Measurements from ENCODE around the gene MDM4. TPM values are rescaled to one million over a fixed set of nuclear protein-coding genes. Genes with fewer than 3 reads are reported as not detected.
A peak's percentile ranks its signal among the peaks of the same experiment; 100 is the strongest.

MDM4 gene
- total RNA-seq, 1 donor from 2014 or later: 90.1 TPM

DNA sequence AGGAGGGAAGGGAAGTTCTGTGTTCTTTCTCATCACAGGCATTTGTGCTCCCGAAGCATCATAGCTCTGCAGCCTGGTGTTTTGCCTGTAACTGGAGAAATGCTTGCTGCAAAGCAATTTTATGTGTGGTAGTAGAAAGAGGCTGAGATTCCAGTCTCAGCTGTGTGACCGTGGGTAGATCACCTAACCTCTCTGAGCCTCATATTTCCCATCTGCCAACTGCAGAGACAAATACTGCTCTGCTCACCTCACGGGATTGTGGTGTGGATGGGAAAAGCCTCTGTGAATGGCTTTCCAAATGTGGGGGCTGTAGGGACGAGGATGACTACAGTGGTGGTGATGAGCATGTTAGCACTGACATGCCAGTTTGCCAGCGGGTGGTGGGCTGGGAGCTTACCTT lies 84.0 kb downstream of the MDM4 start:
- Histone ChIP-seq H3K9me3 (no peaks in the 10 kb centered on the region), H3K27ac (no peak overlapping the region), H3K27me3 (no peaks in the 10 kb centered on the region), H3K36me3 (no peaks in the 10 kb centered on the region), H3K4me3 (no peak overlapping the region), H3K4me1 (no peaks in the 10 kb centered on the region)
- TF ChIP-seq, protein P1, sequence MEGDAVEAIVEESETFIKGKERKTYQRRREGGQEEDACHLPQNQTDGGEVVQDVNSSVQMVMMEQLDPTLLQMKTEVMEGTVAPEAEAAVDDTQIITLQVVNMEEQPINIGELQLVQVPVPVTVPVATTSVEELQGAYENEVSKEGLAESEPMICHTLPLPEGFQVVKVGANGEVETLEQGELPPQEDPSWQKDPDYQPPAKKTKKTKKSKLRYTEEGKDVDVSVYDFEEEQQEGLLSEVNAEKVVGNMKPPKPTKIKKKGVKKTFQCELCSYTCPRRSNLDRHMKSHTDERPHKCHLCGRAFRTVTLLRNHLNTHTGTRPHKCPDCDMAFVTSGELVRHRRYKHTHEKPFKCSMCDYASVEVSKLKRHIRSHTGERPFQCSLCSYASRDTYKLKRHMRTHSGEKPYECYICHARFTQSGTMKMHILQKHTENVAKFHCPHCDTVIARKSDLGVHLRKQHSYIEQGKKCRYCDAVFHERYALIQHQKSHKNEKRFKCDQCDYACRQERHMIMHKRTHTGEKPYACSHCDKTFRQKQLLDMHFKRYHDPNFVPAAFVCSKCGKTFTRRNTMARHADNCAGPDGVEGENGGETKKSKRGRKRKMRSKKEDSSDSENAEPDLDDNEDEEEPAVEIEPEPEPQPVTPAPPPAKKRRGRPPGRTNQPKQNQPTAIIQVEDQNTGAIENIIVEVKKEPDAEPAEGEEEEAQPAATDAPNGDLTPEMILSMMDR (IDR thresholded peaks at IDR 0.05): no peak
- no peak for TF ChIP-seq POLR2A (IDR thresholded peaks at IDR 0.05)
- TF ChIP-seq POLR2AphosphoS5 (IDR thresholded peaks at IDR 0.05; ENCODE audit: insufficient read depth in 1 of 2, low read depth in 1 of 2): no peak
- DNase-seq (ENCODE audit: extremely low spot score in 2 of 2): no peak
- intact Hi-C loops (cut with DNase I): no loop called here

DNA sequence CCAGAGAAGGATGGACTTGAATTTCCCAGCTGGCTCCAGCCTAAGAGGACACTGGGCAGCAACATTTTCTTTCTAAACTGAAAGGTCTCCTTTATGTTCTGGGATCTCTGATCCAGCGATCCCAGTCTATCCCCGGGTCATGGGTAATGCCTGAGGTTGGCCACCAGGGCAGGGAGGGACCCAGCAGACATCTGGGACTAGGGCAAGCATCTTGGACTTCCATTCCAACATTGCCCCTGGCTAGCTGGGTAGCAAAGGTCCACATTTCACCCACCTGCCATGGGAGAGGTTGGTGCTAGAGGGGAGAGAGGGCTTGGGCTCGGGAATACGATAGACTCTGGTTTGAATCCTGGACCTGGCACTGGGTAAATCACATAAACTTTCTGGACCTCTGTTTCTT lies 84.8 kb downstream of the MDM4 start:
- no peak overlapping the region for H3K4me3 ChIP-seq
- no peaks in the 10 kb centered on the region for H3K36me3 ChIP-seq
- H3K27me3 ChIP-seq: no peaks in the 10 kb centered on the region
- H3K9me3 ChIP-seq: no peaks in the 10 kb centered on the region
- no peak for DNase-seq (ENCODE audit: extremely low spot score in 2 of 2)
- intact Hi-C loops (cut with DNase I): no loop called here
- H3K27ac ChIP-seq: no peak overlapping the region
- TF ChIP-seq POLR2A (IDR thresholded peaks at IDR 0.05) (no peak), POLR2AphosphoS5 (IDR thresholded peaks at IDR 0.05; ENCODE audit: insufficient read depth in 1 of 2, low read depth in 1 of 2) (no peak)
- TF ChIP-seq, protein P1 (IDR thresholded peaks at IDR 0.05): no peak
- no peaks in the 10 kb centered on the region for H3K4me1 ChIP-seq

DNA sequence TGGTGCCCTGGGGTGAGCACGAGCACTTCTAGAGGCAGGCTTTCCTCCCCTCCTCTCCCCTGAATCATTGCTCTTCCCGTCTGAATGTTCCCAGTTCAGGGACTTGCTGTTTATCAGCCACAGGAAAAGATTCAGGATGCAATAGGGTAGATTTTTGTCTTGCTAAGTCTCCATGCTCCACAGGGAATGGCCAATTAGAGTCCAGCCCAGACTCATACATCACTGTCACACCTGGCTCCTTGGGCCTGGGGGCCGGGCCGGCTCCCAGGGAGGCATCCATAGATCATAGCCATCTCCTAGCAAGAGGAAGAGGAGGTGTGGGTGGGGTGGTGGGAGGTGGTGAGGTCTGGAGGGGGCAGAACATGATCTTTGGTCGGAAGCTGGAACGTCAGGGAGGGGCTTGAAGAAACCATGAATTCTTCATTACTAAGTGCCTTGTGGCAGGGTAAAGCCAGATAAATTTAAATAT lies 85.9 kb downstream of the MDM4 start:
- H3K4me1 ChIP-seq: no peaks in the 10 kb centered on the region
- no peak overlapping the region for H3K4me3 ChIP-seq
- TF ChIP-seq POLR2A (IDR thresholded peaks at IDR 0.05) (no peak), POLR2AphosphoS5 (IDR thresholded peaks at IDR 0.05; ENCODE audit: insufficient read depth in 1 of 2, low read depth in 1 of 2) (no peak)
- TF ChIP-seq, protein P1 (IDR thresholded peaks at IDR 0.05): no peak
- no peak for DNase-seq (ENCODE audit: extremely low spot score in 2 of 2)
- H3K27ac ChIP-seq: no peak overlapping the region
- intact Hi-C loops (cut with DNase I): no loop called here
- H3K9me3 ChIP-seq: no peaks in the 10 kb centered on the region
- H3K27me3 ChIP-seq: no peaks in the 10 kb centered on the region
- H3K36me3 ChIP-seq: no peaks in the 10 kb centered on the region

DNA sequence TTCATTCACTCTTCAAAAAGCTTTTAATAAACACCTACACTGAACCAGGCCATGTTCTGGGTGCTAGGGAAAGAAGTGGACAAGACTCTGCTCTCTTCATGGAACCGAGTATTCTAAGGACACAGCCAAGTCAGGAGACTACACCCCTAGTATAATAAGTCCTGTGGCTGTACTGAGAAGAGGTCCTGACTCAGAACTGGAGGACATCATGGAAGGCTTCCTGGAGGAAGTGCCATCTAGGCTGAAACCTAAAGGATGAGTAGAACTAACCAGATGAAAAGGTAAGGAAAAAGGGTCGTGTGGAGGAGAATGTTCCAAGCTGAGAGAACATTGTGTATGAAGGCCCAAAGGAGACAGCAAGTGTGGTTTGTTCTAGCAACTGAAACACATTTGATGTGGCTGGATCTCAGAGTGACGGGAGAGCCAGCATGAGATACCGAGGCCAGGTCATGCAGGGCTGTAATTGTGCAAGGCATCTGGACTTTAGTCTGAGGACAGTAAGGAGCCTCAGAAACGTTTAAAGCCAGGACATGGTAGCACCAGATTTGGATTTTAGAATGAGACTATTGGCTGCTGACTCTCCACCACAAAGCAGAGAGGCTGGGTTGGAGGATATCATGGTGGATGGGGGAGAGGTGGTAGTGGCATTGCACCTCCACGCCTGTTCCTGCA lies 86.8 kb downstream of the MDM4 start:
- DNase-seq (ENCODE audit: extremely low spot score in 2 of 2): no peak
- H3K27ac ChIP-seq: no peak overlapping the region
- intact Hi-C loops (cut with DNase I): no loop called here
- H3K4me3 ChIP-seq: no peak overlapping the region
- TF ChIP-seq POLR2AphosphoS5 (IDR thresholded peaks at IDR 0.05; ENCODE audit: insufficient read depth in 1 of 2, low read depth in 1 of 2): no peak
- TF ChIP-seq POLR2A (IDR thresholded peaks at IDR 0.05): no peak
- H3K4me1 ChIP-seq: no peaks in the 10 kb centered on the region
- H3K36me3 ChIP-seq: no peaks in the 10 kb centered on the region
- no peaks in the 10 kb centered on the region for H3K27me3 ChIP-seq
- no peaks in the 10 kb centered on the region for H3K9me3 ChIP-seq

DNA sequence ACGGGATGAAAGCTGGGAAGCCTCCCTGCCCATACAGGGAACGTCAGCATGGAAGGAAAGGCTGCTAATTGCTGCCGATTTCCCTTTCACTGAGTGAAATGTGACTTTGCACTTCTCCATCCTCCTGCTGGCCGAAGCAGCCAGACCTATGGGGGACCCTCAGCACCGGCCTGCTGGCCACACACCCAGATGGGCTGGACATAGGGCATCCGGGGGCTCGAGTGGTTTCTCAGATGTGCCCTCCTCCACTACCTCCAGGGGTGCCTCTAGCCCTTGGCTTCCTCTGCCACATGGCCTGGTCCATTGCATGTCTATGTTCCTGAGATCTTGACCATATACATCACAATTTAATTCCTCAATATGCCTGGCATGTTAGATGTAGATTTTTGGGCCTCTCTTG lies 89.6 kb downstream of the MDM4 start:
- no peak for DNase-seq (ENCODE audit: extremely low spot score in 2 of 2)
- no peaks in the 10 kb centered on the region for H3K36me3 ChIP-seq
- H3K4me1 ChIP-seq: no peaks in the 10 kb centered on the region
- H3K4me3 ChIP-seq: no peak overlapping the region
- no peaks in the 10 kb centered on the region for H3K9me3 ChIP-seq
- TF ChIP-seq, protein P1 (IDR thresholded peaks at IDR 0.05): no peak
- TF ChIP-seq POLR2A (IDR thresholded peaks at IDR 0.05) (no peak), POLR2AphosphoS5 (IDR thresholded peaks at IDR 0.05; ENCODE audit: insufficient read depth in 1 of 2, low read depth in 1 of 2) (no peak)
- no peak overlapping the region for H3K27ac ChIP-seq
- intact Hi-C loops (cut with DNase I): no loop called here
- no peaks in the 10 kb centered on the region for H3K27me3 ChIP-seq

Small RNA genes lying within 50 kb of the gene (small RNA-seq; reads per million reads assigned to genes)
- 12.4 reads per million, percentile 94 among the genes with 10 or more reads in this experiment for gene RNA5SP74

Other genes with a start within 250 kb of the MDM4 start
- gene PLEKHA6, start 156.5 kb upstream of the MDM4 start, total RNA-seq: 15.0 TPM
- gene PPP1R15B, start 104.6 kb upstream of the MDM4 start, total RNA-seq: 42.0 TPM
- 52.1 TPM for gene PIK3C2B, start 21.6 kb upstream of the MDM4 start, total RNA-seq
- 3.4 TPM for gene LRRN2, start 169.3 kb downstream of the MDM4 start, total RNA-seq

Data from vagina (tissue), 2 donors.